Adrenal gland (tissue), 5 donors: ENCODE data around the gene SPPL3.

Experiments used
- CTCF ChIP-seq, 6 experiments: fragments of 450-650 bp in 4 of 6; fragments of 200-600 bp in 2 of 6; sonication (generic) in 1 of 6; IDR thresholded peaks; 1 replicate in 5 of 6; 2 replicates in 1 of 6; pipeline versions ENCODE4 v1.5.1 to v1.8.0; 2016 to 2021; ENCODE audit warnings: antibody characterized with exemption in 6 of 6, mild to moderate bottlenecking in 2 of 6, moderate library complexity in 1 of 6
- POLR2A ChIP-seq, 2 donors: fragments of 450-650 bp; IDR thresholded peaks; one replicate each; pipeline ENCODE4 v1.6.1; 2017; ENCODE audit warnings: antibody characterized with exemption in 2 of 2, mild to moderate bottlenecking in 2 of 2, moderate library complexity in 1 of 2
- donor health status: DM: no; HTN: no; CAD: no.

GRCh38 chr12:120740871-120741270, 163.3 kb downstream of the SPPL3 start:
- TF ChIP-seq CTCF (IDR thresholded peaks at IDR 0.05) (no peak), POLR2A (IDR thresholded peaks at IDR 0.05) (no peak)
